HepG2 (cell line): ENCODE results near the gene AEN. TPM values are rescaled to one million over a fixed set of nuclear protein-coding genes. Genes with fewer than 3 reads are reported as not detected.
A peak's percentile ranks its signal among the peaks of the same experiment; 100 is the strongest.

Experiments
- CHD2 ChIP-seq: IDR thresholded peaks from 2 replicates; pipeline ENCODE4 v1.6.1; 2011; ENCODE audit warnings: low read depth, low read length, improper control_type of control experiment
- FIP1L1 ChIP-seq: fragments of 200-400 bp; formaldehyde crosslinking; IDR thresholded peaks from 2 replicates; pipeline ENCODE4 v1.6.1; 2018; ENCODE audit warnings: low read depth, mild to moderate bottlenecking, low read length, moderate library complexity, borderline replicate concordance; ENCODE audit not compliant: insufficient read depth
- KDM2A ChIP-seq: sonication (generic); formaldehyde crosslinking; IDR thresholded peaks from 2 replicates; pipeline ENCODE4 v1.4.0; 2020; ENCODE audit warnings: low read depth, missing genetic modification reagents, borderline replicate concordance
- KLF11 ChIP-seq: IDR thresholded peaks from 2 replicates; pipeline ENCODE4 v1.6.1; 2016; ENCODE audit warnings: missing compliant biosample characterization
- LCORL ChIP-seq, 2 experiments: fragments of 450-650 bp in 1 of 2; sonication (generic) in 1 of 2; formaldehyde crosslinking in 1 of 2; IDR thresholded peaks; 2 replicates each; pipeline versions ENCODE4 v1.5.0 to v1.6.1; 2017 to 2020; ENCODE audit warnings: antibody characterized with exemption in 1 of 2, missing genetic modification reagents in 1 of 2
- MATR3 ChIP-seq: sonication (generic); formaldehyde crosslinking; IDR thresholded peaks from 2 replicates; pipeline ENCODE4 v1.4.0; 2020; ENCODE audit warnings: missing genetic modification reagents
- MEIS2 ChIP-seq: sonication (generic); formaldehyde crosslinking; IDR thresholded peaks from 2 replicates; pipeline ENCODE4 v1.9.0; 2021; ENCODE audit warnings: mild to moderate bottlenecking, missing genetic modification reagents
- RFX3 ChIP-seq: IDR thresholded peaks from 2 replicates; pipeline ENCODE4 v1.6.1; 2016; ENCODE audit warnings: missing biosample characterization, missing genetic modification reagents
- SALL1 ChIP-seq: sonication (generic); formaldehyde crosslinking; IDR thresholded peaks from 2 replicates; pipeline ENCODE4 v1.8.0; 2022; ENCODE audit warnings: mild to moderate bottlenecking, missing genetic modification reagents
- SSRP1 ChIP-seq: IDR thresholded peaks from 2 replicates; pipeline ENCODE4 v1.6.1; 2016; ENCODE audit warnings: control low read depth
- TAF15 ChIP-seq: fragments of 200-400 bp; formaldehyde crosslinking; IDR thresholded peaks from one replicate; pipeline ENCODE4 v1.6.1; 2018; ENCODE audit warnings: mild to moderate bottlenecking, low read depth, low read length; ENCODE audit not compliant: poor library complexity, severe bottlenecking
- YEATS4 ChIP-seq: sonication (generic); formaldehyde crosslinking; IDR thresholded peaks from 2 replicates; pipeline ENCODE4 v1.4.0; 2020; ENCODE audit warnings: missing genetic modification reagents, borderline replicate concordance
- ZBTB3 ChIP-seq: sonication (generic); formaldehyde crosslinking; IDR thresholded peaks from 2 replicates; pipeline ENCODE4 v1.4.0; 2020; ENCODE audit warnings: low read depth, mild to moderate bottlenecking, moderate library complexity, missing genetic modification reagents, borderline replicate concordance
- ZNF224 ChIP-seq: sonication (generic); formaldehyde crosslinking; IDR thresholded peaks from 2 replicates; pipeline ENCODE4 v1.5.0; 2020; ENCODE audit warnings: mild to moderate bottlenecking, missing genetic modification reagents
- ZNF225 ChIP-seq: sonication (generic); formaldehyde crosslinking; IDR thresholded peaks from 2 replicates; pipeline ENCODE4 v1.4.0; 2020; ENCODE audit warnings: mild to moderate bottlenecking, missing genetic modification reagents
- ZNF329 ChIP-seq: sonication (generic); formaldehyde crosslinking; IDR thresholded peaks from 2 replicates; pipeline ENCODE4 v1.9.0; 2021; ENCODE audit warnings: low read depth, mild to moderate bottlenecking, missing genetic modification reagents
- ZNF432 ChIP-seq: sonication (generic); formaldehyde crosslinking; IDR thresholded peaks from 2 replicates; pipeline ENCODE4 v1.5.0; 2020; ENCODE audit warnings: missing genetic modification reagents, mild to moderate bottlenecking, borderline replicate concordance
- ZNF484 ChIP-seq: sonication (generic); formaldehyde crosslinking; IDR thresholded peaks from 2 replicates; pipeline ENCODE4 v1.5.1; 2020; ENCODE audit warnings: mild to moderate bottlenecking, low read depth, missing genetic modification reagents, borderline replicate concordance
- ZNF878 ChIP-seq: sonication (generic); formaldehyde crosslinking; IDR thresholded peaks from 2 replicates; pipeline ENCODE4 v1.8.1; 2023; ENCODE audit warnings: mild to moderate bottlenecking, missing genetic modification reagents, moderate library complexity
- ZSCAN9 ChIP-seq: IDR thresholded peaks from 2 replicates; pipeline ENCODE4 v1.6.1; 2016; ENCODE audit warnings: borderline replicate concordance
- polyA plus RNA-seq, 8 experiments: library from polyadenylated mRNA; depleted of rRNA in 3 of 8; stranded (reverse) in 7 of 8; unstranded in 1 of 8; fragments of >200 nt; fragmentation: Illumina TruSeq in 4 of 8; extraction: Trizol in 4 of 8; gene quantifications; 2 replicates each; pipeline versions ENCODE4 v1.2.1 to v1.2.3, GENCODE V29; 2011 to 2016; ENCODE audit warnings: low read depth in 4 of 8, missing spikeins in 1 of 8, mixed read lengths in 1 of 8; ENCODE audit not compliant: insufficient read depth in 1 of 8
- total RNA-seq, 5 experiments: library from RNA; depleted of rRNA; stranded (reverse); fragments of >200 nt; fragmentation: Illumina TruSeq; extraction: Trizol; gene quantifications; 2 replicates each; pipeline ENCODE4 v1.2.3, GENCODE V29; 2016; ENCODE audit warnings: low read depth in 1 of 5
- TF ChIP-seq, protein P1 (sequence below): IDR thresholded peaks from 2 replicates; pipeline ENCODE4 v1.6.1; 2018; ENCODE audit warnings: missing genetic modification reagents, mild to moderate bottlenecking, missing compliant biosample characterization
- TF ChIP-seq, protein P2 (sequence below): sonication (generic); formaldehyde crosslinking; IDR thresholded peaks from 2 replicates; pipeline ENCODE4 v1.4.0; 2020; ENCODE audit warnings: missing genetic modification reagents
- TF ChIP-seq, protein P3 (sequence below): sonication (generic); formaldehyde crosslinking; conservative IDR thresholded peaks from 2 replicates; pipeline ENCODE4 v1.4.0; 2020; ENCODE audit warnings: mild to moderate bottlenecking, missing genetic modification reagents, moderate library complexity

AEN gene
- total and polyA plus RNA-seq, 2 of the 13 experiments (the other 11 are each of a cell fraction or from before 2014, with no cell fraction given) = 51.3 to 118 TPM

DNA sequence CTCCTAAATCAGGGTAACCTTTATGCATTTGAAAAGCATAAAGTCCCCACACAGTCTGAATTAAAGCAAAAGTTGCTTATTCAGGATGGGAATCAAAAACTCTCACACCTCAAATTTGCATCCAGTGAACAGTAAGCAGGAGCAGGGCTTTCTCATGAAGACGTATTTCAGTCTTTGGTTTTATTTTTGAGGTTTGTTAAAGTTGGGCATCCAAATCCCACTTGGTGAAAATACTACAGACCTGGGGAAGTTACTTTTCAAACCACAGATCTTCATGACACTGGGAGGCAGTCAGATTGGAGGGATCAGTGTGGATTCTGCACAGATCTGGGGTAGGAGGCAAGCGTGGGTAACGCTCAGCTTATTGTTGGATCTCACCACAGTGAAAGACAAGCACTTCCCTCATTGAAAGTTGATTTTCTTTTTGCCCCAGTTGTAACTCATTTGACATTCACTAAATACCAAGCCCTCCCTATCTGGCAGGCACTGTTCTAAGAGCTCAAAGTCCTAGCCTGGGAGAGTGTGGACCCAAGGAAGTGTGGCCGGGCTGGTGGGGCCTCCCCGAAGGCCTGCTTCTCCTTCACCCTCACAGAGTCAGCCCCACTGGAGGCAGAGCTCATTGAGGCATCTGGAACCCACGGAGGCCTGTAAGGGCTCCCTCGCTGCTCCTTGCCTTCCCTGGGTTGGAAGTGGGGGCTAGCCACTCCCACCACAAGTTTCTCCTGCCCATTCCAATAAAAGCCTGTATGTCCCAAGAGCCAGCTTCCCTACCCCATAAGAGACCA lies 16.9 kb downstream of the AEN start (continued):
- TF ChIP-seq, protein P1, sequence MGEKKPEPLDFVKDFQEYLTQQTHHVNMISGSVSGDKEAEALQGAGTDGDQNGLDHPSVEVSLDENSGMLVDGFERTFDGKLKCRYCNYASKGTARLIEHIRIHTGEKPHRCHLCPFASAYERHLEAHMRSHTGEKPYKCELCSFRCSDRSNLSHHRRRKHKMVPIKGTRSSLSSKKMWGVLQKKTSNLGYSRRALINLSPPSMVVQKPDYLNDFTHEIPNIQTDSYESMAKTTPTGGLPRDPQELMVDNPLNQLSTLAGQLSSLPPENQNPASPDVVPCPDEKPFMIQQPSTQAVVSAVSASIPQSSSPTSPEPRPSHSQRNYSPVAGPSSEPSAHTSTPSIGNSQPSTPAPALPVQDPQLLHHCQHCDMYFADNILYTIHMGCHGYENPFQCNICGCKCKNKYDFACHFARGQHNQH = no peak
- TF ChIP-seq ZNF432 (CRISPR knock-in tag) (no peak), MATR3 (CRISPR knock-in tag) (no peak), ZBTB3 (CRISPR knock-in tag) (no peak), FIP1L1 (no peak), SSRP1 (CRISPR knock-in tag) (0 out of 2 replicates have a peak, but pooled peaks have one; percentile 49), LCORL (IDR thresholded peaks at IDR 0.05) (no peak), LCORL (CRISPR knock-in tag; IDR thresholded peaks at IDR 0.05) (no peak), TAF15 (no peak), ZNF225 (CRISPR knock-in tag) (no peak; the same call in 1 of the 2 replicates), ZNF878 (CRISPR knock-in tag) (peak; percentile 28; the same call in 1 of the 2 replicates), ZNF224 (CRISPR knock-in tag) (no peak), KDM2A (CRISPR knock-in tag) (no peak), MEIS2 (CRISPR knock-in tag) (no peak), ZNF329 (CRISPR knock-in tag) (no peak), KLF11 (CRISPR knock-in tag) (no peak; the same call in 1 of the 2 replicates), ZNF484 (CRISPR knock-in tag) (0 out of 2 replicates have a peak, but pooled peaks have one; percentile 31), SALL1 (no peak), CHD2 (no peak), ZSCAN9 (CRISPR knock-in tag) (no peak), YEATS4 (CRISPR knock-in tag) (no peak), RFX3 (no peak)
- TF ChIP-seq, protein P2, sequence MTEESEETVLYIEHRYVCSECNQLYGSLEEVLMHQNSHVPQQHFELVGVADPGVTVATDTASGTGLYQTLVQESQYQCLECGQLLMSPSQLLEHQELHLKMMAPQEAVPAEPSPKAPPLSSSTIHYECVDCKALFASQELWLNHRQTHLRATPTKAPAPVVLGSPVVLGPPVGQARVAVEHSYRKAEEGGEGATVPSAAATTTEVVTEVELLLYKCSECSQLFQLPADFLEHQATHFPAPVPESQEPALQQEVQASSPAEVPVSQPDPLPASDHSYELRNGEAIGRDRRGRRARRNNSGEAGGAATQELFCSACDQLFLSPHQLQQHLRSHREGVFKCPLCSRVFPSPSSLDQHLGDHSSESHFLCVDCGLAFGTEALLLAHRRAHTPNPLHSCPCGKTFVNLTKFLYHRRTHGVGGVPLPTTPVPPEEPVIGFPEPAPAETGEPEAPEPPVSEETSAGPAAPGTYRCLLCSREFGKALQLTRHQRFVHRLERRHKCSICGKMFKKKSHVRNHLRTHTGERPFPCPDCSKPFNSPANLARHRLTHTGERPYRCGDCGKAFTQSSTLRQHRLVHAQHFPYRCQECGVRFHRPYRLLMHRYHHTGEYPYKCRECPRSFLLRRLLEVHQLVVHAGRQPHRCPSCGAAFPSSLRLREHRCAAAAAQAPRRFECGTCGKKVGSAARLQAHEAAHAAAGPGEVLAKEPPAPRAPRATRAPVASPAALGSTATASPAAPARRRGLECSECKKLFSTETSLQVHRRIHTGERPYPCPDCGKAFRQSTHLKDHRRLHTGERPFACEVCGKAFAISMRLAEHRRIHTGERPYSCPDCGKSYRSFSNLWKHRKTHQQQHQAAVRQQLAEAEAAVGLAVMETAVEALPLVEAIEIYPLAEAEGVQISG = no peak
- TF ChIP-seq, protein P3, sequence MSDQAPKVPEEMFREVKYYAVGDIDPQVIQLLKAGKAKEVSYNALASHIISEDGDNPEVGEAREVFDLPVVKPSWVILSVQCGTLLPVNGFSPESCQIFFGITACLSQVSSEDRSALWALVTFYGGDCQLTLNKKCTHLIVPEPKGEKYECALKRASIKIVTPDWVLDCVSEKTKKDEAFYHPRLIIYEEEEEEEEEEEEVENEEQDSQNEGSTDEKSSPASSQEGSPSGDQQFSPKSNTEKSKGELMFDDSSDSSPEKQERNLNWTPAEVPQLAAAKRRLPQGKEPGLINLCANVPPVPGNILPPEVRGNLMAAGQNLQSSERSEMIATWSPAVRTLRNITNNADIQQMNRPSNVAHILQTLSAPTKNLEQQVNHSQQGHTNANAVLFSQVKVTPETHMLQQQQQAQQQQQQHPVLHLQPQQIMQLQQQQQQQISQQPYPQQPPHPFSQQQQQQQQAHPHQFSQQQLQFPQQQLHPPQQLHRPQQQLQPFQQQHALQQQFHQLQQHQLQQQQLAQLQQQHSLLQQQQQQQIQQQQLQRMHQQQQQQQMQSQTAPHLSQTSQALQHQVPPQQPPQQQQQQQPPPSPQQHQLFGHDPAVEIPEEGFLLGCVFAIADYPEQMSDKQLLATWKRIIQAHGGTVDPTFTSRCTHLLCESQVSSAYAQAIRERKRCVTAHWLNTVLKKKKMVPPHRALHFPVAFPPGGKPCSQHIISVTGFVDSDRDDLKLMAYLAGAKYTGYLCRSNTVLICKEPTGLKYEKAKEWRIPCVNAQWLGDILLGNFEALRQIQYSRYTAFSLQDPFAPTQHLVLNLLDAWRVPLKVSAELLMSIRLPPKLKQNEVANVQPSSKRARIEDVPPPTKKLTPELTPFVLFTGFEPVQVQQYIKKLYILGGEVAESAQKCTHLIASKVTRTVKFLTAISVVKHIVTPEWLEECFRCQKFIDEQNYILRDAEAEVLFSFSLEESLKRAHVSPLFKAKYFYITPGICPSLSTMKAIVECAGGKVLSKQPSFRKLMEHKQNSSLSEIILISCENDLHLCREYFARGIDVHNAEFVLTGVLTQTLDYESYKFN (CRISPR knock-in tag) = no peak
